Measurements from ENCODE around the gene NPHP3.

Gene NPHP3

DNA sequence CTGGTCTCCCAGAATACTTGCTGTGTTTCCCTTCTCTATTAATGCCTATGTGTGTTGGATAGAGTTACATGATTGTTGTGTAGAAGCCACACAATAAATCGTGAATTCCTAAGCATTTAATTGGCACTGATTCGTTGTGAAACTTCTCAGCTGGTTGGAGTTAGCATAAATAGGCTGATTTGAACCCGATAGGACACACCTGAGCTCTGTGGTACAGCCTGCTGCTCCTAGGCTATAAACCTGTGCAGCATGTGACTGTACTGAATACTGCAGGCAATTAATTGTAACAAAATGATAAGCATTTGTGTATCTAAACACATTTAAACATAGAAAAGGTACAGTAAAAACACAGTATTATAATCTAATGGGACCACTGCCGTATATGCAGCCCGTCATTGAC lies 67.5 kb downstream of the NPHP3 start:
- TF ChIP-seq, protein P1, sequence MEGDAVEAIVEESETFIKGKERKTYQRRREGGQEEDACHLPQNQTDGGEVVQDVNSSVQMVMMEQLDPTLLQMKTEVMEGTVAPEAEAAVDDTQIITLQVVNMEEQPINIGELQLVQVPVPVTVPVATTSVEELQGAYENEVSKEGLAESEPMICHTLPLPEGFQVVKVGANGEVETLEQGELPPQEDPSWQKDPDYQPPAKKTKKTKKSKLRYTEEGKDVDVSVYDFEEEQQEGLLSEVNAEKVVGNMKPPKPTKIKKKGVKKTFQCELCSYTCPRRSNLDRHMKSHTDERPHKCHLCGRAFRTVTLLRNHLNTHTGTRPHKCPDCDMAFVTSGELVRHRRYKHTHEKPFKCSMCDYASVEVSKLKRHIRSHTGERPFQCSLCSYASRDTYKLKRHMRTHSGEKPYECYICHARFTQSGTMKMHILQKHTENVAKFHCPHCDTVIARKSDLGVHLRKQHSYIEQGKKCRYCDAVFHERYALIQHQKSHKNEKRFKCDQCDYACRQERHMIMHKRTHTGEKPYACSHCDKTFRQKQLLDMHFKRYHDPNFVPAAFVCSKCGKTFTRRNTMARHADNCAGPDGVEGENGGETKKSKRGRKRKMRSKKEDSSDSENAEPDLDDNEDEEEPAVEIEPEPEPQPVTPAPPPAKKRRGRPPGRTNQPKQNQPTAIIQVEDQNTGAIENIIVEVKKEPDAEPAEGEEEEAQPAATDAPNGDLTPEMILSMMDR (IDR thresholded peaks at IDR 0.05; ENCODE audit: insufficient read depth, low read length): no peak
- TF ChIP-seq POLR2AphosphoS5 (IDR thresholded peaks at IDR 0.05; ENCODE audit: low read depth) (no peak), REST (IDR thresholded peaks at IDR 0.05; ENCODE audit: insufficient replicate concordance, low read depth) (no peak)
- no peak overlapping the region for H3K27ac ChIP-seq (replicated peaks)
- no peaks in the 10 kb centered on the region for H3K27me3 ChIP-seq (ENCODE audit: insufficient read depth, poor library complexity, severe bottlenecking)
- DNase-seq (ENCODE audit: low read depth in 1 of 2, low spot score in 1 of 2): no peak
- H3K4me3 ChIP-seq (replicated peaks; ENCODE audit: insufficient read depth, low read length): no peak overlapping the region

GRCh38 chr3:132654190-132654589 lies 68.0 kb downstream of the NPHP3 start:
- H3K27ac ChIP-seq (replicated peaks): no peak overlapping the region
- H3K4me3 ChIP-seq (replicated peaks; ENCODE audit: insufficient read depth, low read length): no peak overlapping the region
- DNase-seq (ENCODE audit: low read depth in 1 of 2, low spot score in 1 of 2): no peak
- no peak for TF ChIP-seq SPI1 (IDR thresholded peaks at IDR 0.05; ENCODE audit: borderline replicate concordance, low read depth)
- TF ChIP-seq GABPA (IDR thresholded peaks at IDR 0.05; ENCODE audit: low read depth): no peak
- TF ChIP-seq POLR2AphosphoS5 (IDR thresholded peaks at IDR 0.05; ENCODE audit: low read depth): no peak
- TF ChIP-seq, protein P1 (IDR thresholded peaks at IDR 0.05; ENCODE audit: insufficient read depth, low read length): no peak
- no peaks in the 10 kb centered on the region for H3K27me3 ChIP-seq (ENCODE audit: insufficient read depth, poor library complexity, severe bottlenecking)

DNA sequence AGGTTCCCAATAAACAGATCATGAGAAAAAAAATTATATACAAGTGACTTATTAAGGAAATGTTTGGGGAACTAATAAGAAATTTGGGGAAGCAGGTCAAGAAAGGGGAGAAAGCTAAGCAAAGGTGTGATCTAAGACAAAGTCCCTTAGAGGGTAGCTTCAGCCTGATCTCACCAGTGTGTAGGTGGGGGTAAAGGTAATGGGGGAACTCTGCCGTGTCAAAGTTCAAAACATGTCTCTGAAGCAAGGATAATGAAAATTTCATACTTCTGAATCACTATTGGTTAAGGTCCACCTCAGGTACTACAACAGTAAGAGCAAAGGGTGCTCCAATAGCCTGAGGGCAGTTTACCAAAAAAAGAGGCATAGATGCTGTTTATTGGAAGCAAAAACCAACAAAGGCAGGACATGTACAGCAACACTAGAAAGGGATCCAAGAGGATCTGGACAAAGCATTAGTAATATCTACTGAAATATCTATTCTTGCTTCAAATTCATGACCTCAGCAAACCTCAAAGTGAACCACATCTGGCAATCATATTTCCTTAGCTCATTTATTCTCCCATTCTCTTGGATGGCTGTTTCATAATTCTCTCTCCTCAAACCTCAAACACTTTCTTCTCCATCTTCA lies 69.5 kb downstream of the NPHP3 start:
- H3K27me3 ChIP-seq (ENCODE audit: insufficient read depth, poor library complexity, severe bottlenecking): no peaks in the 10 kb centered on the region
- H3K4me3 ChIP-seq (replicated peaks; ENCODE audit: insufficient read depth, low read length): no peak overlapping the region
- TF ChIP-seq REST (IDR thresholded peaks at IDR 0.05; ENCODE audit: insufficient replicate concordance, low read depth) (no peak), POLR2AphosphoS5 (IDR thresholded peaks at IDR 0.05; ENCODE audit: low read depth) (no peak), SPI1 (IDR thresholded peaks at IDR 0.05; ENCODE audit: borderline replicate concordance, low read depth) (no peak), GABPA (IDR thresholded peaks at IDR 0.05; ENCODE audit: low read depth) (no peak)
- TF ChIP-seq, protein P1 (IDR thresholded peaks at IDR 0.05; ENCODE audit: insufficient read depth, low read length): no peak
- no peak for DNase-seq (ENCODE audit: low read depth in 1 of 2, low spot score in 1 of 2)
- H3K27ac ChIP-seq (replicated peaks): no peak overlapping the region

- H3K27ac ChIP-seq (replicated peaks): no peak overlapping the region
- no peak for DNase-seq (ENCODE audit: low read depth in 1 of 2, low spot score in 1 of 2)
- TF ChIP-seq REST (IDR thresholded peaks at IDR 0.05; ENCODE audit: insufficient replicate concordance, low read depth) (no peak), GABPA (IDR thresholded peaks at IDR 0.05; ENCODE audit: low read depth) (no peak), POLR2AphosphoS5 (IDR thresholded peaks at IDR 0.05; ENCODE audit: low read depth) (no peak), SPI1 (IDR thresholded peaks at IDR 0.05; ENCODE audit: borderline replicate concordance, low read depth) (no peak)
- TF ChIP-seq, protein P1 (IDR thresholded peaks at IDR 0.05; ENCODE audit: insufficient read depth, low read length): no peak
Observed at GRCh38 chr3:132650153-132650552, 72.1 kb downstream of the NPHP3 start.

More at GRCh38 chr3:132650153-132650552, 72.1 kb downstream of the NPHP3 start:
- Histone ChIP-seq H3K4me3 (replicated peaks; ENCODE audit: insufficient read depth, low read length) (no peak overlapping the region), H3K27me3 (ENCODE audit: insufficient read depth, poor library complexity, severe bottlenecking) (no peaks in the 10 kb centered on the region)
